H9 (cell line): ENCODE measurements around the gene GSG1L2. TPM values are rescaled to one million over a fixed set of nuclear protein-coding genes. Genes with fewer than 3 reads are reported as not detected.

ENCODE experiments used
- DNase-seq: peaks from one replicate; pipeline ENCODE4 v3.0.0-alpha.2; 2017
- H2AFZ ChIP-seq: one replicate; pipeline ENCODE4 v1.6.1; 2013; ENCODE audit warnings: mild to moderate bottlenecking, low read length, control low read depth, moderate library complexity
- H2AK5ac ChIP-seq: 2 replicates; pipeline ENCODE4 v1.6.1; 2013; ENCODE audit warnings: low read length, control low read depth, mixed read lengths; ENCODE audit not compliant: insufficient read length
- H2BK120ac ChIP-seq: one replicate; pipeline ENCODE4 v1.6.1; 2013; ENCODE audit warnings: low read depth, mild to moderate bottlenecking, low read length, control low read depth, inconsistent platforms; ENCODE audit not compliant: poor library complexity, severe bottlenecking
- H2BK12ac ChIP-seq: 2 replicates; pipeline ENCODE4 v1.6.1; 2013; ENCODE audit warnings: low read length, control low read depth, mixed read lengths, low read depth; ENCODE audit not compliant: insufficient read length
- H2BK15ac ChIP-seq: 2 replicates; pipeline ENCODE4 v1.6.1; 2013; ENCODE audit warnings: low read depth, low read length, control low read depth
- H2BK20ac ChIP-seq: one replicate; pipeline ENCODE4 v1.6.1; 2013; ENCODE audit warnings: low read depth, mild to moderate bottlenecking, low read length, control low read depth, inconsistent platforms; ENCODE audit not compliant: poor library complexity, severe bottlenecking
- H2BK5ac ChIP-seq: 2 replicates; pipeline ENCODE4 v1.6.1; 2013; ENCODE audit warnings: low read length, control low read depth, mixed read lengths; ENCODE audit not compliant: insufficient read length
- H3K14ac ChIP-seq: 2 replicates; pipeline ENCODE4 v1.6.1; 2013; ENCODE audit warnings: low read length, control low read depth; ENCODE audit not compliant: insufficient read depth
- H3K18ac ChIP-seq: 2 replicates; pipeline ENCODE4 v1.6.1; 2013; ENCODE audit warnings: low read depth, mild to moderate bottlenecking, mixed read lengths, low read length, control low read depth; ENCODE audit not compliant: insufficient read length
- H3K23ac ChIP-seq: 2 replicates; pipeline ENCODE4 v1.6.1; 2013; ENCODE audit warnings: low read length, control low read depth, mixed read lengths, low read depth; ENCODE audit not compliant: insufficient read length
- H3K23me2 ChIP-seq: 2 replicates; pipeline ENCODE4 v1.6.1; 2013; ENCODE audit warnings: low read depth, mild to moderate bottlenecking, mixed read lengths, low read length, control low read depth; ENCODE audit not compliant: insufficient read length, poor library complexity, severe bottlenecking
- H3K27ac ChIP-seq: 2 replicates; pipeline ENCODE4 v1.5.1; 2013; ENCODE audit warnings: low read length, control low read depth, mixed read lengths, low read depth; ENCODE audit not compliant: insufficient read length
- H3K27me3 ChIP-seq: 2 replicates; pipeline ENCODE4 v1.6.1; 2013; ENCODE audit warnings: low read length, control low read depth, inconsistent platforms; ENCODE audit not compliant: insufficient read depth
- H3K4ac ChIP-seq: 2 replicates; pipeline ENCODE4 v1.6.1; 2013; ENCODE audit warnings: low read depth, mild to moderate bottlenecking, control low read depth, inconsistent platforms, low read length, moderate library complexity
- H3K4me1 ChIP-seq: 2 replicates; pipeline ENCODE4 v1.6.1; 2013; ENCODE audit warnings: low read length, control low read depth, inconsistent platforms; ENCODE audit not compliant: insufficient read depth
- H3K4me2 ChIP-seq: 2 replicates; pipeline ENCODE4 v1.6.1; 2013; ENCODE audit warnings: low read length, control low read depth, mixed read lengths; ENCODE audit not compliant: insufficient read length, insufficient read depth
- H3K56ac ChIP-seq: 2 replicates; pipeline ENCODE4 v1.6.1; 2013; ENCODE audit warnings: low read depth, mild to moderate bottlenecking, mixed read lengths, low read length, control low read depth; ENCODE audit not compliant: insufficient read length
- H3K79me1 ChIP-seq: 2 replicates; pipeline ENCODE4 v1.6.1; 2013; ENCODE audit warnings: low read depth, mild to moderate bottlenecking, moderate library complexity, low read length, control low read depth, inconsistent platforms; ENCODE audit not compliant: insufficient read depth, poor library complexity, severe bottlenecking
- H3K79me2 ChIP-seq: 2 replicates; pipeline ENCODE4 v1.6.1; 2013; ENCODE audit warnings: low read length, control low read depth, inconsistent platforms; ENCODE audit not compliant: insufficient read depth
- H3K9ac ChIP-seq: 2 replicates; pipeline ENCODE4 v1.6.1; 2013; ENCODE audit warnings: low read length, control low read depth, mixed read lengths; ENCODE audit not compliant: insufficient read length; ENCODE audit errors: extremely low read depth
- H3K9me3 ChIP-seq: one replicate; pipeline ENCODE4 v1.6.1; 2013; ENCODE audit warnings: low read depth, low read length, inconsistent platforms; ENCODE audit not compliant: control insufficient read depth
- H3T11ph ChIP-seq: one replicate; pipeline ENCODE4 v1.6.1; 2013; ENCODE audit warnings: mild to moderate bottlenecking, low read length, control low read depth, inconsistent platforms
- H4K20me1 ChIP-seq: one replicate; pipeline ENCODE4 v1.6.1; 2013; ENCODE audit not compliant: control insufficient read depth, insufficient read length, insufficient read depth
- H4K5ac ChIP-seq: 2 replicates; pipeline ENCODE4 v1.6.1; 2013; ENCODE audit warnings: low read depth, mild to moderate bottlenecking, mixed read lengths, low read length, control low read depth; ENCODE audit not compliant: insufficient read length
- H4K8ac ChIP-seq: replicated peaks from 2 replicates; pipeline ENCODE4 v1.6.1; 2013; ENCODE audit warnings: low read length, control low read depth, mixed read lengths, low read depth; ENCODE audit not compliant: insufficient read length
- H4K91ac ChIP-seq: 2 replicates; pipeline ENCODE4 v1.6.1; 2013; ENCODE audit warnings: low read depth, mild to moderate bottlenecking, moderate library complexity, mixed read lengths, low read length, control low read depth; ENCODE audit not compliant: insufficient read length
- H3K27ac Mint-ChIP-seq, 3 experiments: 2 replicates in 2 of 3; 3 replicates in 1 of 3; pipeline ENCODE4 v1.8.0; 2020 to 2021; ENCODE audit warnings: mixed read lengths in 3 of 3, mild to moderate bottlenecking in 1 of 3, moderate library complexity in 1 of 3
- H3K27me3 Mint-ChIP-seq: 2 replicates; pipeline ENCODE4 v1.8.0; 2021; ENCODE audit warnings: low read depth, mild to moderate bottlenecking, moderate library complexity, mixed read lengths
- H3K36me3 Mint-ChIP-seq, 3 experiments: 2 replicates in 2 of 3; 3 replicates in 1 of 3; pipeline ENCODE4 v1.8.0; 2020 to 2021; ENCODE audit warnings: low read depth in 3 of 3, mixed read lengths in 3 of 3; ENCODE audit not compliant: insufficient read depth in 1 of 3
- H3K4me1 Mint-ChIP-seq, 2 experiments: 2 replicates each; pipeline ENCODE4 v1.8.0; 2020; ENCODE audit warnings: mixed read lengths in 2 of 2
- H3K4me3 Mint-ChIP-seq, 2 experiments: 2 replicates in 1 of 2; 3 replicates in 1 of 2; pipeline ENCODE4 v1.8.0; 2020 to 2021; ENCODE audit warnings: mild to moderate bottlenecking in 2 of 2, mixed read lengths in 2 of 2, moderate library complexity in 1 of 2
- H3K9me3 Mint-ChIP-seq, 2 experiments: 2 replicates in 1 of 2; 3 replicates in 1 of 2; pipeline ENCODE4 v1.8.0; 2020; ENCODE audit warnings: mild to moderate bottlenecking in 2 of 2, mixed read lengths in 2 of 2, moderate library complexity in 1 of 2
- WGBS: extraction: QIAGEN DNeasy Blood & Tissue Kit; methylation state at CpG from one replicate; pipeline ENCODE4 v1.1.7; 2013; ENCODE audit warnings: missing lambda C conversion rate, low lambda C conversion rate, mixed read lengths; ENCODE audit not compliant: insufficient read length; ENCODE audit errors: extremely low coverage; 5-methylcytosine and 5-hydroxymethylcytosine counted together
- total RNA-seq: library from RNA; stranded (reverse); gene quantifications from 2 replicates; pipeline ENCODE4 v1.2.1, GENCODE V29; 2021
- TF ChIP-seq, protein P1 (sequence below): fragments of 200-600 bp; sonication (generic); conservative IDR thresholded peaks from 3 replicates; pipeline ENCODE4 v1.8.0; 2021; ENCODE audit warnings: antibody characterized with exemption, mild to moderate bottlenecking

Gene GSG1L2
- total RNA-seq, 1 experiment from 2014 or later, result not detected

- Histone ChIP-seq H2BK5ac (no peak overlapping the region), H3K23me2 (no peaks in the 10 kb centered on the region), H2BK120ac (no peak overlapping the region), H3K27me3 (no peaks in the 10 kb centered on the region), H2BK12ac (no peak overlapping the region), H4K5ac (no peak overlapping the region), H3K14ac (no peak overlapping the region), H3K56ac (no peak overlapping the region), H3K9ac (no peak overlapping the region), H3K27ac (no peak overlapping the region), H3K4ac (no peak overlapping the region), H3K23ac (no peak overlapping the region), H4K91ac (no peak overlapping the region), H3K79me2 (no peaks in the 10 kb centered on the region), H4K20me1 (no peaks in the 10 kb centered on the region), H3K4me1 (peaks cover 2% of the 10 kb centered on the region; the same call in 1 of the 2 replicates), H2AFZ (no peak overlapping the region), H2BK15ac (no peak overlapping the region), H3K18ac (no peak overlapping the region), H2BK20ac (no peak overlapping the region), H4K8ac (no peak overlapping the region), H2AK5ac (no peak overlapping the region), H3K4me2 (no peak overlapping the region), H3K9me3 (no peaks in the 10 kb centered on the region), H3T11ph (no peak overlapping the region), H3K79me1 (no peaks in the 10 kb centered on the region)
- Mint-ChIP-seq H3K4me3 (no peak overlapping the region), H3K9me3 (no peaks in the 10 kb centered on the region), H3K27ac (no peak overlapping the region), H3K27me3 (peaks cover 18% of the 10 kb centered on the region), H3K4me1 (peaks cover 13 to 14% of the 10 kb centered on the region in 2 experiments), H3K36me3 (no peaks in the 10 kb centered on the region)
- TF ChIP-seq, protein P1, sequence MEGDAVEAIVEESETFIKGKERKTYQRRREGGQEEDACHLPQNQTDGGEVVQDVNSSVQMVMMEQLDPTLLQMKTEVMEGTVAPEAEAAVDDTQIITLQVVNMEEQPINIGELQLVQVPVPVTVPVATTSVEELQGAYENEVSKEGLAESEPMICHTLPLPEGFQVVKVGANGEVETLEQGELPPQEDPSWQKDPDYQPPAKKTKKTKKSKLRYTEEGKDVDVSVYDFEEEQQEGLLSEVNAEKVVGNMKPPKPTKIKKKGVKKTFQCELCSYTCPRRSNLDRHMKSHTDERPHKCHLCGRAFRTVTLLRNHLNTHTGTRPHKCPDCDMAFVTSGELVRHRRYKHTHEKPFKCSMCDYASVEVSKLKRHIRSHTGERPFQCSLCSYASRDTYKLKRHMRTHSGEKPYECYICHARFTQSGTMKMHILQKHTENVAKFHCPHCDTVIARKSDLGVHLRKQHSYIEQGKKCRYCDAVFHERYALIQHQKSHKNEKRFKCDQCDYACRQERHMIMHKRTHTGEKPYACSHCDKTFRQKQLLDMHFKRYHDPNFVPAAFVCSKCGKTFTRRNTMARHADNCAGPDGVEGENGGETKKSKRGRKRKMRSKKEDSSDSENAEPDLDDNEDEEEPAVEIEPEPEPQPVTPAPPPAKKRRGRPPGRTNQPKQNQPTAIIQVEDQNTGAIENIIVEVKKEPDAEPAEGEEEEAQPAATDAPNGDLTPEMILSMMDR, result no peak
- whole genome bisulfite sequencing, result no CpG with 5 or more reads among the region's 14 CpGs
- peak; percentile 14 for DNase-seq
Observed at GRCh38 chr17:9843152-9844010, 21.5 kb upstream of the GSG1L2 start.
